IPS-NIHi7 (cell line): ENCODE measurements around the gene TMPRSS9.
A peak's percentile ranks its signal among the peaks of the same experiment; 100 is the strongest.

ENCODE experiments used
- DNase-seq: peaks from one replicate; pipeline ENCODE4 v3.0.0; 2012; ENCODE audit warnings: mixed read lengths; ENCODE audit errors: extremely low spot score

Gene TMPRSS9

GRCh38 chr19:2329501-2329916 lies 30.6 kb upstream of the TMPRSS9 start:
- DNase-seq, result no peak

GRCh38 chr19:2330255-2330631 lies 29.8 kb upstream of the TMPRSS9 start:
- DNase-seq, result no peak

- DNase-seq, result no peak
Observed at GRCh38 chr19:2330632-2331284, 29.3 kb upstream of the TMPRSS9 start.

- no peak for DNase-seq
Observed at GRCh38 chr19:2331601-2332246, 28.3 kb upstream of the TMPRSS9 start.

GRCh38 chr19:2332341-2333026 lies 27.6 kb upstream of the TMPRSS9 start:
- no peak for DNase-seq

GRCh38 chr19:2333027-2333806 lies 26.8 kb upstream of the TMPRSS9 start:
- no peak for DNase-seq

- DNase-seq, result no peak
Observed at GRCh38 chr19:2333807-2334211, 26.3 kb upstream of the TMPRSS9 start.

- no peak for DNase-seq
Observed at GRCh38 chr19:2334426-2334825, 25.6 kb upstream of the TMPRSS9 start.

GRCh38 chr19:2334986-2335846 lies 24.8 kb upstream of the TMPRSS9 start:
- no peak for DNase-seq

- no peak for DNase-seq
Observed at GRCh38 chr19:2335848-2336247, 24.2 kb upstream of the TMPRSS9 start.

GRCh38 chr19:2336528-2337328 lies 23.3 kb upstream of the TMPRSS9 start:
- no peak for DNase-seq

- peak; percentile 66 for DNase-seq
Observed at GRCh38 chr19:2337329-2337707, 22.7 kb upstream of the TMPRSS9 start.

GRCh38 chr19:2338055-2338615 lies 21.9 kb upstream of the TMPRSS9 start:
- DNase-seq, result no peak

- no peak for DNase-seq
Observed at GRCh38 chr19:2338751-2339643, 21.1 kb upstream of the TMPRSS9 start.

GRCh38 chr19:2339644-2340310 lies 20.3 kb upstream of the TMPRSS9 start:
- DNase-seq, result no peak

GRCh38 chr19:2340496-2341243 lies 19.4 kb upstream of the TMPRSS9 start:
- DNase-seq, result no peak

- no peak for DNase-seq
Observed at GRCh38 chr19:2341244-2341751, 18.8 kb upstream of the TMPRSS9 start.

GRCh38 chr19:2341982-2342381 lies 18.1 kb upstream of the TMPRSS9 start:
- DNase-seq, result no peak
